GM23248 (cell line): Measurements from ENCODE around the gene TMEM63C. TPM values are rescaled to one million over a fixed set of nuclear protein-coding genes. Genes with fewer than 3 reads are reported as not detected.

Experiments
- DNase-seq: peaks from one replicate; pipeline ENCODE4 v3.0.0-alpha.2; 2015
- H2AFZ ChIP-seq: fragments of 200-600 bp; sonication (generic); 2 replicates; pipeline ENCODE4 v1.6.1; 2016; ENCODE audit warnings: antibody characterized with exemption
- H3F3A ChIP-seq: fragments of 200-600 bp; sonication (generic); 2 replicates; pipeline ENCODE4 v1.6.1; 2016; ENCODE audit warnings: mild to moderate bottlenecking, antibody characterized with exemption, mixed run types; ENCODE audit not compliant: insufficient read depth
- H3K27ac ChIP-seq: fragments of 200-600 bp; sonication (generic); 2 replicates; pipeline ENCODE4 v1.5.1; 2016; ENCODE audit warnings: mild to moderate bottlenecking
- H3K27me3 ChIP-seq: fragments of 200-600 bp; sonication (generic); replicated peaks from 2 replicates; pipeline ENCODE4 v1.6.1; 2016; ENCODE audit warnings: mild to moderate bottlenecking; ENCODE audit not compliant: insufficient read depth
- H3K36me3 ChIP-seq: fragments of 200-600 bp; sonication (generic); 2 replicates; pipeline ENCODE4 v1.6.1; 2016; ENCODE audit warnings: low read depth, mild to moderate bottlenecking
- H3K4me1 ChIP-seq: fragments of 200-600 bp; sonication (generic); 2 replicates; pipeline ENCODE4 v1.6.1; 2016; ENCODE audit warnings: mild to moderate bottlenecking; ENCODE audit not compliant: insufficient read depth
- H3K4me2 ChIP-seq: fragments of 200-600 bp; sonication (generic); one replicate; pipeline ENCODE4 v1.6.1; 2016; ENCODE audit warnings: mild to moderate bottlenecking; ENCODE audit not compliant: unreplicated experiment
- H3K4me3 ChIP-seq: fragments of 200-600 bp; sonication (generic); 2 replicates; pipeline ENCODE4 v1.5.1; 2016; ENCODE audit warnings: mild to moderate bottlenecking
- H3K79me2 ChIP-seq: fragments of 200-600 bp; sonication (generic); 2 replicates; pipeline ENCODE4 v1.6.1; 2016; ENCODE audit warnings: mild to moderate bottlenecking; ENCODE audit not compliant: insufficient read depth
- H3K9ac ChIP-seq: fragments of 200-600 bp; sonication (generic); 2 replicates; pipeline ENCODE4 v1.6.1; 2016; ENCODE audit warnings: mild to moderate bottlenecking
- H3K9me2 ChIP-seq: fragments of 200-600 bp; sonication (generic); 2 replicates; pipeline ENCODE4 v1.6.1; 2016; ENCODE audit warnings: mixed run types, mild to moderate bottlenecking, moderate library complexity; ENCODE audit not compliant: insufficient read depth
- H3K9me3 ChIP-seq: fragments of 200-600 bp; sonication (generic); one replicate; pipeline ENCODE4 v1.6.1; 2017; ENCODE audit warnings: low read depth
- H4K20me1 ChIP-seq: fragments of 200-600 bp; sonication (generic); 2 replicates; pipeline ENCODE4 v1.6.0; 2016; ENCODE audit not compliant: insufficient read depth
- EZH2 ChIP-seq: fragments of 200-600 bp; sonication (generic); IDR thresholded peaks from 2 replicates; pipeline ENCODE4 v1.6.1; 2018; ENCODE audit warnings: antibody characterized with exemption, mild to moderate bottlenecking; ENCODE audit not compliant: insufficient read depth, poor library complexity, severe bottlenecking
- EZH2phosphoT487 ChIP-seq: fragments of 200-600 bp; sonication (generic); IDR thresholded peaks from 2 replicates; pipeline ENCODE4 v1.6.1; 2018; ENCODE audit warnings: antibody characterized with exemption, moderate library complexity, mild to moderate bottlenecking, low read depth; ENCODE audit not compliant: insufficient read depth
- WGBS, 2 experiments: methylation state at CpG; one replicate each; pipeline ENCODE4 v1.1.6; 2015 to 2017; ENCODE audit warnings: low lambda C conversion rate in 2 of 2, low coverage in 1 of 2; ENCODE audit errors: missing lambda C conversion rate in 2 of 2; 5-methylcytosine and 5-hydroxymethylcytosine counted together
- in situ Hi-C: fragments of 300-500 bp; cut with MboI; formaldehyde crosslinking; loops from 2 replicates; pipeline ENCODE4 v1.15.0; 2020
- polyA plus RNA-seq: library from polyadenylated mRNA; unstranded; fragments of >200 nt; fragmentation: Nextera tagmentation; extraction: Ambion mirVana; gene quantifications from 2 replicates; pipeline ENCODE4 v1.2.1, GENCODE V29; 2016
- total RNA-seq: library from RNA; depleted of rRNA; stranded (reverse); fragments of >200 nt; shearing (Covaris generic); gene quantifications from 2 replicates; pipeline ENCODE4 v1.2.3, GENCODE V29; 2014

TMEM63C gene
- total and polyA plus RNA-seq, 2 experiments from 2014 or later = not detected

- no peak overlapping the region for H3K4me2 ChIP-seq
- TF ChIP-seq EZH2 (no peak), EZH2phosphoT487 (no peak)
- in situ Hi-C loops = no loop called here
- H3F3A ChIP-seq = no peaks in the 10 kb centered on the region
- 64 to 76% methylated on average over 7 of the region's 7 CpGs for WGBS, 2 experiments
- no peaks in the 10 kb centered on the region for H3K9me2 ChIP-seq
- H4K20me1 ChIP-seq = no peaks in the 10 kb centered on the region
- H3K9me3 ChIP-seq = no peaks in the 10 kb centered on the region
- no peak overlapping the region for H2AFZ ChIP-seq
- no peaks in the 10 kb centered on the region for H3K79me2 ChIP-seq
- no peak overlapping the region for H3K4me3 ChIP-seq
- peaks cover 11% of the 10 kb centered on the region for H3K27me3 ChIP-seq
- no peak overlapping the region for H3K27ac ChIP-seq
- H3K9ac ChIP-seq = no peak overlapping the region
- H3K4me1 ChIP-seq = no peaks in the 10 kb centered on the region
- DNase-seq = no peak
- H3K36me3 ChIP-seq = no peaks in the 10 kb centered on the region
Observed at GRCh38 chr14:77249286-77249685, 67.7 kb downstream of the TMEM63C start.

- WGBS, 2 experiments = 41 to 46% methylated on average over 6 of the region's 6 CpGs
- no peaks in the 10 kb centered on the region for H3K9me2 ChIP-seq
- no peak for DNase-seq
Observed at GRCh38 chr14:77250927-77251326, 69.3 kb downstream of the TMEM63C start.

GRCh38 chr14:77251870-77252269, 70.3 kb downstream of the TMEM63C start:
- no peaks in the 10 kb centered on the region for H4K20me1 ChIP-seq
- no peaks in the 10 kb centered on the region for H3F3A ChIP-seq
- H3K4me3 ChIP-seq = no peak overlapping the region
- H3K9ac ChIP-seq = no peak overlapping the region
- 65 to 69% methylated on average over 8 to 11 of the region's 11 CpGs for WGBS, 2 experiments
- no peaks in the 10 kb centered on the region for H3K36me3 ChIP-seq
- no peak for TF ChIP-seq EZH2
- no peak for DNase-seq
- no peaks in the 10 kb centered on the region for H3K9me2 ChIP-seq
- no peak overlapping the region for H3K4me2 ChIP-seq
- no peaks in the 10 kb centered on the region for H3K79me2 ChIP-seq
- no peak overlapping the region for H3K27ac ChIP-seq
- H3K27me3 ChIP-seq = peaks cover 11% of the 10 kb centered on the region
- in situ Hi-C loops = no loop called here
- H3K9me3 ChIP-seq = no peaks in the 10 kb centered on the region
- H3K4me1 ChIP-seq = no peaks in the 10 kb centered on the region
- no peak overlapping the region for H2AFZ ChIP-seq

More at GRCh38 chr14:77250927-77251326, 69.3 kb downstream of the TMEM63C start:
- H3K9me3 ChIP-seq = no peaks in the 10 kb centered on the region
- no peaks in the 10 kb centered on the region for H4K20me1 ChIP-seq
- H3K27me3 ChIP-seq = peaks cover 11% of the 10 kb centered on the region
- H3K9ac ChIP-seq = no peak overlapping the region
- H3F3A ChIP-seq = no peaks in the 10 kb centered on the region
- no peaks in the 10 kb centered on the region for H3K36me3 ChIP-seq
- no peaks in the 10 kb centered on the region for H3K79me2 ChIP-seq
- H3K4me2 ChIP-seq = no peak overlapping the region
- no peaks in the 10 kb centered on the region for H3K4me1 ChIP-seq
- H2AFZ ChIP-seq = no peak overlapping the region
- in situ Hi-C loops = no loop called here
- no peak overlapping the region for H3K4me3 ChIP-seq
- TF ChIP-seq EZH2phosphoT487 (no peak), EZH2 (no peak)
- H3K27ac ChIP-seq = no peak overlapping the region

- no peaks in the 10 kb centered on the region for H3K9me2 ChIP-seq
- H3K79me2 ChIP-seq = no peaks in the 10 kb centered on the region
- H3K4me3 ChIP-seq = no peak overlapping the region
- no peak overlapping the region for H3K27ac ChIP-seq
- no peaks in the 10 kb centered on the region for H4K20me1 ChIP-seq
- no peak overlapping the region for H3K4me2 ChIP-seq
- TF ChIP-seq EZH2 (no peak), EZH2phosphoT487 (no peak)
- peaks cover 11% of the 10 kb centered on the region for H3K27me3 ChIP-seq
- H3K36me3 ChIP-seq = no peaks in the 10 kb centered on the region
- no peak overlapping the region for H2AFZ ChIP-seq
- H3K4me1 ChIP-seq = no peaks in the 10 kb centered on the region
- WGBS, 2 experiments = 28 to 30% methylated on average over 18 to 20 of the region's 20 CpGs
- no peaks in the 10 kb centered on the region for H3F3A ChIP-seq
- in situ Hi-C loops = no loop called here
- no peaks in the 10 kb centered on the region for H3K9me3 ChIP-seq
- no peak overlapping the region for H3K9ac ChIP-seq
- no peak for DNase-seq
Observed at GRCh38 chr14:77253333-77254190, 72.0 kb downstream of the TMEM63C start.
